ENCODE measurements around the gene CENPW.

Gene CENPW

GRCh38 chr6:126339796-126340609, at the start of gene CENPW:
TSS of gene CENPW (plus strand) at chr6:126340115. CDS start at chr6:126340274, 159 bp downstream.
- peak; percentile 92 for DNase-seq

GRCh38 chr6:126293891-126294524, 45.9 kb upstream of the CENPW start:
- DNase-seq = no peak

DNA sequence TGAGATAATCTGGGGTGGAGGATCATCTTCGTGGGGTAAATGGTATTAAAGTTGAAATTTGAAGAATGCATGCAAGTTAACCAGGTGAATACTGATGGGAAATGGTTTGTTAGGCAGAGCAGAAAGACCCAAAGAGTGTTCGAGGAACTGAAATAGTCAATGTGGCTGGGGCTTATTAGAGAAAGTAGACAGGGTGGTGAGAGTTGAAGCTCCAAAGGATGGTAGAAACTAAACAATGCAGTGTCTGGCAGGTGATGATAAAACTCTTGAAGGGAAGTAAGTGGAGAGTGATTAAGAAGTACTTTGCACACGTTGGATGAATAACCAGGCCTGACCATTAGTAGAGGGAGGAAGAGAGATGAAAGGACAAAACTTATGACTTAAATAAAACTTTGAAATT, 39.8 kb upstream of the CENPW start:
- DNase-seq = no peak

GRCh38 chr6:126300735-126301134, 39.2 kb upstream of the CENPW start:
- DNase-seq = no peak

- DNase-seq = no peak
Observed at GRCh38 chr6:126302191-126302590, 37.7 kb upstream of the CENPW start.

DNA sequence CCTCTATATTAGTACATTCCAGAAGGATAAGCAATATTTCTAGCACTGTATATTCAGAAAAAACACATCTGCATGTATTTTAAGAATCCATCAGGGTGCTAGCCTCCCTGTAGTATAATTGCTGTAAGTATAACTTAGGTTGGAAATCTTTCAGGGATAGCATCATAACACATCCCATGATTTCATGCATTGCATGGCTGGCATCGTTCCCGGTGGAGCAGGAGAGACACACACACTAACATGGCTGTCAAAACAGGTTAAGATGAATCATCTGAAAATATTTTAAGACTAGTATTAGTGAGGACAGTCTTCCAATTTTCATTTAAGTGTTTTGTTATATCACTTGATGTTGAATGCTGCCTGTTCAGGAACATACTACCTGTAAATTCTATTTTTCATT, 32.1 kb upstream of the CENPW start:
- DNase-seq = no peak

- DNase-seq = no peak
Observed at GRCh38 chr6:126308362-126308761, 31.6 kb upstream of the CENPW start.

GRCh38 chr6:126312013-126312665, 27.8 kb upstream of the CENPW start:
- no peak for DNase-seq

- DNase-seq = no peak
Observed at GRCh38 chr6:126313941-126314340, 26.0 kb upstream of the CENPW start.

DNA sequence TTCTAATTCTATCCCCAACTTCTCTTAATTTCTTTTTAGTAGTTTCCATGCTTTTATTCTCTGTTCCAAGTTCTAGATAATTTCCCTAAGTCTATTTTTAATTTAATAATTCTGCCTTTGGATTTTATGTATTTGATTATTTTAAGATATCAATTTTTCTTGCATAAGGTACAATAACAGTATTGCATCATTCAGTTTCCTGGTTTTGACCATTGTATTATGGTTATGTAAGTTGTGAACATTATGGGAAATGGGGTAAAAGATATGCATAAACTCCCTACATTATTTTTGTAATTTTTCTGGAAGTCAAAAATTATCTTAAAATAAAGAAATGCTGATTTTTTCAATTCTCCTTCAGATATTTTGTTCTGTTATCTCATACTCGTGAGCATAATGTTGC, 21.1 kb upstream of the CENPW start:
- DNase-seq = no peak

- no peak for DNase-seq
Observed at GRCh38 chr6:126333729-126334128, 6.2 kb upstream of the CENPW start.

DNA sequence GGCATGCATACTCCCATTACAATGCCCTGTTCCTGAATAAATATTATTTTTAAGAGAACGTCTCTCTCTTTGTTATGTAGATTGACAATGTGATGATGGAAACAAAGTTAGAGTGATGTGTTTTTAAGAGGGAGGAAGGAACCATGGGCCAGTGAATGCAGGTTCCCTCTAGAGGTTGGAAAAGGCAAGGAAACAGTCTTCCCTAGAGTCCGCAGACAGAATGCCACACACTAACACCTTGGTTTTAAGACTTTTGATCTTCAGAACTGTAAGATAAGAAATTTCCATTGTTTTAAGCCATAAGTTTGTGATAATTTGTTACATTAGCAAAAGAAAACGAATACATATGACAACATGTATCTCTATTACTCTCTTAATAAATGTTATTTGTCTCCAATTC, 4.7 kb upstream of the CENPW start:
- DNase-seq = no peak

DNA sequence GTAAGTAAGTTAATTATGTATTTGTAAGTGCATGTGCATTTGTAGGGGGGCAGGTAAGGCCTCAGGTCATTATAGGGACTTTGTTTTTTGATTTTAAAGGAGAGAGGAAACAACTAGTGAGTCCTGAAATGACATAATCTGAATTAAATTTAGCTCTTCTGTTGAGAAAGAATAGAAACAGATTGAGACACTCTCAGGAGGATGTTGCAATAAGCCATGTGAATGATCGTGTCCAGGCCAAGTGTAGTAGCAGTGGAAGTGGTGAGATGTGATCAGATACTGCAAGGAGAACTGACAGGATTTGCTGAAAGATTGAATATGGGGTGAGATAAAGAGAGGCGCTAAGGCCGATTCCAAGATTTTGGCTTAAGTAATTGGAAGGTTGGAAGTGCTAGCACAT, 2.6 kb upstream of the CENPW start:
- no peak for DNase-seq

- no peak for DNase-seq
Observed at GRCh38 chr6:126341126-126341525, 1.2 kb downstream of the CENPW start.

DNA sequence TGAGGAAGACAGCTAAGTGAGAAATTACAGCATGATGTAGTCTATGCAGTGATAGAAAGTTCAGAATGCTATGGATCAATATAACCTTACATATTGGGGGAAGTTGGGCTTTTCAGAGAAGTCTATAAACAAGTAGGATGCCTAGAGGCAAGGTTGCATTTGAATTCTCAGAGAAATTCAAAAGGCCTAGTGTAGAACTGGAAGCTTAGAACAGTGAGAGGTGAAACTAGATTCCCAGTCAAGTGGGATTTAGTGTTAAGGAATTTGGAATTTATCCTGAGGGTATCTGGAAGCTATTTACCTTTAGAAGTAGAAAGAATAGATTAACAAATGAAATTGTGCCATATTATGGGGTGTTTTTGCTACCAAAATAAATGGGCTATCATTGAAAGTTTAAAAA, 4.3 kb downstream of the CENPW start:
- no peak for DNase-seq

GRCh38 chr6:126351960-126352359, 12.0 kb downstream of the CENPW start:
- no peak for DNase-seq

DNA sequence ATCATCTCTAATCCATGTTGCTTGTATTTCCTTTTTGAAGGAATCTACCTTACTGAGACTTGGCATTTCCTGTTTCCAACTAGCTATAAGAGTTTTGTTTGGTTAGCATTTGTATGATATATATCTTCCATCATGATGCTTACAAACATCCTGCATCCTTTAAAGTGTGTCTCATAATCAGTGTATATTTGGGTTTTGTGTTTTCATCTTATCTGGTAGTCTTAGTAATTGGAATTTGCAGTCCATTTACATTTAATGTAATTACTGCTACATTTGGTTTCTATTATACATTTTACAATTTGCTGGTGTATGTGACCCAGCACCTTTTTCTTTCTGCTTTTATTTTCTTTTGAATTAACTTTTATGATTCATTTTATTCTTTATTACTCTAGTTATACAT, 12.6 kb downstream of the CENPW start:
- DNase-seq = no peak

- DNase-seq = no peak
Observed at GRCh38 chr6:126356526-126356925, 16.6 kb downstream of the CENPW start.

DNA sequence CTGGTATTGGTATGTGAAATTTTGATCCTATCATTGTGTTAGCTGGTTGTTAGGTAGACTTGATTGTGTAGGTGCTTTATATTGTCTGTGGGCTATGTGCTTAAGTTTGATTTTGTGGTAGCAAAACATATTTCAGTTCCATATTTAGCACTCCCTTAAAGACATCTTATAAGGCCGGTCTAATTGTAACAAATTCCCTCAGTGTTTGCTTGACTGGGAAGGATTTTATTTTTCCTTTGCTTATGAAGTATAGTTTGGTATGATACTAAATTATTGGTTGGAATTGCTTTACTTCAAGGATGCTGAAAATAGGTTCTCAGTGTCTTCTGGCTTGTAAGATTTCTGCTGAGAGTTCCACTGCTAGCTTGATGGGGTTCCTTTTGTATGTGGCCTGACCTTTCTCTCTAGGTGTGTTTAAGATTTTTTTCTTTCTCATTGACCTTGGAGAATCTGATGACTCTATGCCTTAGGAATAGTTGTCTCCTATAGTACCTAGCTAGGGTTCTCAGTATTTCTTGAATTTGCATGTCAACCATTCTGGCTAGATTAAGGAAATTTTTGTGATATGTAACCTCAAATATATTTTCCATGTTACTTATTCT, 20.1 kb downstream of the CENPW start:
- no peak for DNase-seq

DNA sequence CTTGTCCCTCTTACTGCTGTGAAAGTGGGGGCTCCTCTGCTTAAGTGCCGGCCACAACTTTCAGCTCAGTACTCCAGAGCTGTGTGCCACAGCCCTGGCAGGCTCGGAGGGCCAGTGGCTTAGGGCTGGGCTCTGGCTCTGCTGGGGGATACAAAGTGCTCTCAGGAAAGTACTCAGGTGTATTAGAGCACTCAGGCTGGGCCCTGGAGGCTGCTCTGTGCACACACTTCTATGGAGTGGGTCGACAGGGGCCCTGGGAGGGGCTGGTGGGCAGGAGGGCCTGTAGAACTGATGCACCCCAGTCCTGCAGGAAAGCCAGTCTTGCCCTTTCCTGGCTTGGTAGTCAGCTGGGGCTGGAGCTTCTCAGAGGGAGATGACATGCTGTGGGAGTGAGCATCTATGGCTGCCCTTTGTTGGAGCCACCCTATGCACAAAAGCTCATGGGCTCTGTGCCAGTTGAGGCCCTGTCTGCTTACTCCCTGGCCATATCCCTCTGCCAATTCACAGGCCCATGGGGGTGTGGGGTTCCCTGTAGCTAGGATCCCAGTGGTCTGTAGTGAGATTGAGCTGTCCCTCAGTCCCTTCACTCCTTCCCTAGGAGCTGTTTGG, 22.0 kb downstream of the CENPW start:
- DNase-seq = no peak

- DNase-seq = no peak
Observed at GRCh38 chr6:126367849-126368248, 27.9 kb downstream of the CENPW start.

DNA sequence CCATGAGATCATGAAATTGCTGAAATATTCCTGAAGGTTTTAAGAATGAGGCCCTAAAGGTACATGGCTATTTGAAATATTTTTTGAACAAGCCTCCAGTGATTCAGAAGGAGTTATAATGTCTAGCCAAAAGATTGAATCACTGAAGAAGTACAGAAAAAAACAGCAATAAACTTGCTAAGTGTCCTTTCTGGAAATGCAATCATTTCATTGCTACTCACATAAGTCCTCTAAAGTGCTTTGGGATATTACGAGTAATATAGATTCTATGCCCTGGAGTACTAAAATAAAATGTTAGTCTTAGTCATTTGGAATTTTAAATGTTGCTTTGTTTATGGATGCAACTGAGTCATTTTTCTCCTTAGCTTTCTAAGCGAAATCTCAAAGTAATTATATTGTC, 32.7 kb downstream of the CENPW start:
- DNase-seq = no peak

- no peak for DNase-seq
Observed at GRCh38 chr6:126373344-126373743, 33.4 kb downstream of the CENPW start.
